HG03097 (cell line): ENCODE measurements around the gene RASSF6.
"Not testable (repeated sequence)": the region's sequence is repeated elsewhere in the genome, so short reads cannot be mapped to it uniquely, and the experiment has no call there.

ENCODE experiments used
- ATAC-seq: cut with Tn5 transposase; IDR thresholded peaks from one replicate; pipeline ENCODE4 v1.9.1; 2021; ENCODE audit not compliant: unreplicated experiment, low FRiP score

RASSF6 gene

DNA sequence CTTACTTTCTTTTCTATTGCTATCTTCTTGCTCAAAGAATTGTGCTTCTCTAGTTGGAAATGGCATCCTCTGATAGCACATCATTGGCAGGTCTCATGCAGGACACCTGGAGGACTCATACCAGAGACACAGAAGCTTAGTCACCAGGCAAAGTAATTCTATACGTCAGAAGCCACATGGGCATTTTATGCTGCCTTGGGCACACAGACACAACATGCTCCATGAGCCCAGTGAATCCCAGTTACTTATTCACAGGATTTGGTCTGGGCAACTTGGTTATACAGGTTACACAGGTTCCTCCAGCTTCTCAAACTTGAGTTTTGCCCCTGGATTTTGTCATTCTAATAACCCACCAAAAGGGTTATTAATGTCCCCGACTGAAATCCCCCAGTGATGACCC is 7.1 kb downstream of the RASSF6 start:
- no peak for ATAC-seq

DNA sequence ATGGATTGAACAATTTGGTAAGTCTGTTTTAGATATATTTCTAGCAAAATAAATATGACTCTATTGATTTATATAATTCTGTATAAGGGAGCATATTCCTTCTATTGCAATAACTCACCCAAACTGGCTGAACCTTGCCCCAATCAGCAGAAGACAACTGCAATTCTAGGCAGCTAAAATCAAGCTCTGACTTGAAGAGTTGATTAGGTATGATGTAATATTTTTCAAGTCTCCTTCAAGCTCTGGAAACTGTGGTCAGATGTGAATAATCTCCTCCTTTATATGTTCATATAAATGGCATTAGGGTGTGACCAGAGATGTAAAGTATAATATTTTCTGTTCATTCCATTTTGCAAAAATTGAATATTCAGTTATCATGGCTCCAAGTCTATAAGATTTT is 8.2 kb downstream of the RASSF6 start:
- ATAC-seq = no peak

DNA sequence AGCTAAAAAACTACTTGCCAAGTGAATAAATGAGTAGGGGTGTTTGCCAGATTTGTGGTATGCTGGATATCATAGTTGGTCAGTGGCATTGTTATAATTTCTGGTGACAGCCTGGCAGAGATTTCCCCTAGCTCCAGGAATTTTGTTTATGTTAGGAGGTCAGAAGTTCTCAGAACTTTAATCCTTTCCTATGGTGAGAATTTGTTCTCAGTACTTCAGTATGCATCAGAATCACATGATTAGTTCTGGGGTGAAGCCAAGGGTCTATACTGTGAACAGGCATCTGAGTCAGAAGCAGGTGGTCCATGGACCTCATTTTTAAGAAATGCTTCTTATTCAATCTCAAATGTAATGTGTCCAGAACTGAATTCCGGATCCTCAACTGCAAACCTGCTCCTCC is 10.5 kb downstream of the RASSF6 start:
- no peak for ATAC-seq

DNA sequence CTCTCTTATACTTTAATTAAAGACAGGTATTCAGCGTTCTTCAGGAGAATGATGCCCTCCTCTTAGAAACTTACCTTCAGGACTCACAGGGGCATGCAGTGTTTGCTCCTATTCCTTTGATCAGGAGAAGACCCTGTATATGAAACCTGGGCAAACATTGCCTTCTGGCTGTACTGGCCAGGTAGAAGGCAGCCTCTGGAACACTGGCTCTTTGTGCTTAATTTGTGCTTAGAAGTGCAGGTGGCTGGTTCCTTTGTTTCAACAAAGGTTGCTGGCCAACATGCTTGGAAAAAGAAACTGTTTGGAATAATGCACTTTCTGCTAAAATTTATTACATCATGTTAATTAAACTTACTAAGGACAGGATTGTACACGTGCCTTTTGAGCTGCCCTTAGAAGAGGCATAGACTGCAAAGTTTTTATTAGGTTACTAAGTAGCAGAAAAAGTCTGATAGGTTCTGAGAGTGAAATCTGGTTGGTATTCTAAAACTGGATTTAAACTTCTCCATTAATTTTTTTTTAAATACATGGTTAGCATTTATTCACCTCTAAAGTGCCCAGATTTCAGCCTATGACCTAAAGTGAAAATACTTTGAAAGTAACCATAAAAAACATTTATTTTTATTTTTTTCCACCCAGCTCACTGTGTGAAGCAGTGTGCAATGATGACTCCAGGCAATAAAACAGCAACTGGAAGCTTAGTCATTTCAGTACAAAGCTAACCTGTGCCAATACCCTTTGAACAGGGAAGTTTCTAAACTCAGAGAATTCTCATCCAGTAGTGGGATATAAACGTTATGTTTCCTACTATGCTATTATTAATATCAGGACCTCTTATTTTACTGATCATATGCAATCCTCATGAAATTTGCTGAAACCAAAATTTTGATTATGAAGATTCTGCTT is 11.3 kb downstream of the RASSF6 start:
- ATAC-seq = no peak

DNA sequence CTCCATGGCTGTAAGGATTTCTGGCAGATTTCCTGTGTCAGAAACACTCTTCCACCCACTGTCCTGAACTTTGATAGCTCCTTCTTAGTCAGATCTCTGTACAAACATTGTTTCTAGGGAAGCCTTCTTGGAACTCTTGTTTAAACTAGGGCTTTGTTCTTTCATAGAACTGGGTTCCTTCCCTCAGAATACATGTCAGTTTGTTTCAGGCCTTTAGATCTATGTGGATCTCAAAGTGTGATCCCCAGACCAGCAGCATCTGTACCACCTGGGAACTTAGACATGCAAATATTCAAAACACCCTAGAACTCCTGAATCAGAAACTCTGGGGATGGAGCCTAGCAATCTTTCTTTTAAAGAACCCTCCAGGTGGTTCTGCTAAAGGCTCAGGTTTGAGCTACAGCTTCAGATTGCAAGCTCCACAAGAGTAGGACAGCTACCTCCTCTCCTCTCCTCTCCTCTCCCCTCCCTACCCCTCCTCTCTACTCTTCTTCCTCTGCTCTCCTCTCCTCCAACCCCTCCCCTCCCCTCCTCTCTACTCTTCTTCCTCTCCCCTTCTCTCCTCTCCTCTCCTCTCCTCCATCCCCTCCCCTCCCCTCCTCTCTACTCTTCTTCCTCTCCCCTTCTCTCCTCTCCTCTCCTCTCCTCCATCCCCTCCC is 12.7 kb downstream of the RASSF6 start:
- ATAC-seq = no peak

DNA sequence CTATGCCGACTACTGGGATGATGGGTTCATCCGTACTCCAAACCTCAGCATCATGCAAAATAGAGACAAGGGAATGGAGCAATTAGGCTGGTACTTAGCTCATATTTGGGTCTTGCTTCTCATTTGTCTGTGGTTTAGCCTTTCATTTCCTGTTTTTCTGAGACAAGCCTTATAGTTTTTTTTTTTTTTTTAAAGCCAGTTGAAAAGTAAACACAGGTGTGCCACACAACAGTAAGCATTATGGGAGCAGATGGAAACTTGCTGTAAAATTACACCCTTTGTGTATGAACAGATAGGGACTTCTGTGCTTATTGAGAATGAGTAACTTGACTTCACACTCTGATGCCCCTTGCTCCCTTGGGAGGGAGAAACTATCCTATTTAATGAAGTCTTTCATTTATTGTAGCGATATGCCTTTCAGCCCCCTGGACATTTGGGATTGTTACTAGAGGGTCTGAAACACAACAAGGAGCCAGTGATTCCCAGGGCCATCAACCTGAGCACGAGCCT is 13.7 kb downstream of the RASSF6 start:
- peak; percentile 87 for ATAC-seq

DNA sequence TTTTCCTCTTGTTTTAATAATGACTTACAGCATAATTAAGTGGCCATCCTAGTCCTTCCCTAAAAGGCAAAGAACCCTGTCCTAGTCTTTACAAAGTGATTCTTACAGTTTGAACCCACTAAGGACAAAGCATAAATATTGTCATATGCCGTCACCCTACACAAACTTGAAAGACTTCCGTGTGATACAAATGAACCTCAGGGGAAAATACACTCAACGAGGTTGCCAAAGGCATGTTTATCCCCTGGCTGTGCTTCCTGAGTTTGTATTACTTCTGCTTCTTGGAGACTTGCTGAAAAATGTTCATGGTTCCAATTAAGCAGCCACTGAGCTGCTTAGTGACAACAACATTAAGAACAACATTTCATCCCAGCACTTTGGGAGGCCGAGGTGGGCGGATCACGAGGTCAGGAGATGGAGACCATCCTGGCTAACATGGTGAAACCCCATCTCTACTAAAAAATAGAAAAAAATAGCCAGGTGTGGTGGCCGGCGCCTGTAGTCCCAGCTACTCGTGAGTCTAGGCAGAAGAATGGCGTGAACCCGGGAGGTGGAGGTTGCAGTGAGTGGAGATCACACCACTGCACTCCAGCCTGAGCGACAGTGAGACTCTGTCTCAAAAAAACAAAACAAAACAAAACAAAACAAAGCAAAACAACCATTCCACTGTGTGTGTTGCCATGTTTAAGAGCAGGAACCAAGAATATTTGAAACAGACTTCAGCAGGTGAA is 16.2 kb downstream of the RASSF6 start:
- no peak for ATAC-seq

DNA sequence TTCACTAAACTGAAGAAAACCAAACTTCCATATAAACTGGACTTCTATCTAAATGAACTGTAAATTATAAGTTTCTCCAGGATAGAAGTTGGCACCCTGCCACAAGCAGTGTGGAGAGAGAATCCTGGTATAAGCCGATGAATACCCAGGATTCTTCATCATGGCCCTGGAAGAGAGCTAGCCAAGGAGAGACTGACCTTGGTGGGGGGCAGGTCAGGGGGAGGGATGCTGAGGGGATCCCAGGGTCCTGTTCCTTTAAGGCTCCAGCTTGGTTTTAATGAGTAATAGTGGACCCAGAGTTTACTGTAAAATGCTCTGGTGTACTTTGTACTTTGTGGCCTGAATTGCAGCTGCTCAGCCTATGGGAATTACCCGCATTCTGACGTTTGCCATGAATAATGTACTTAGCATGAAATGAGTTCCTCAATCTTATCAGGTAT is 16.9 kb downstream of the RASSF6 start:
- ATAC-seq = no peak

DNA sequence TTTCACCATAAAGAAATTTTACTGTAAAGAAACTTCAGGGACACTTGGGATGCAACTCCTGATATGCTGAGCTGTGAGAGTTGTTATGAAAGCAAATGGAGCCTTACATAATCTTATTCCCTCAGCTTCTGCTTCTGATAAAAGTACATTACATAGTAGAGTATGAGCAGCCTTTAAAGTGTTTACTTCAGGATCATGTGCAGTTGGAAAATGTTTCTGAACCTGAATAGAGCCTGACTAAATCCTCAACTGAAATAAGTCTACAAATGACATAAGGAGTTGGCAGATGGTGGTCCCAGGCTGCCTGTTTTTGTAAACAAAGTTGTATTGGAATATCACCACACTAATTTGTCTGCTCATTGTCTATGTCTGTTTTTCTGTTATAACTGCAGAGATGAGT is 19.3 kb downstream of the RASSF6 start:
- ATAC-seq = no peak

DNA sequence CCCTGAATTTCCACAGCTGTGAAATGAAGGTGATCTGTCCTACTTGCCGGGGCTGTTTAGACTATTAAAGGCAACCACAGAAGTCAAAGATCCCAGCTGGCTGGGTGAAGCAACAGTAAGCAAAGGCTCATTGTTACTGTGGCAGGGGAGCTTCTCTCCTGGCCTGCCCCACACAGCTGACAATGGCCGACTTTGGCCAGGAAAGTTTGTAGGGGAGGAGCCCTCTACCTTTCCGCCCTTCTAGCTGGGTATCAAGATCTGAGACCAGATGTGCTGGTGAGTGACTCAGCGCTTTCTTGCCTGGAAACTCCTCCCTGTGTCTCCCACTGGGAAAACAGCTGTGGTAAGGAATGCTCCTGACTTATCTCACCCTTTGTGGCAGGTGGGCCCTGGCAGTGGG is 21.1 kb downstream of the RASSF6 start:
- ATAC-seq = no peak

DNA sequence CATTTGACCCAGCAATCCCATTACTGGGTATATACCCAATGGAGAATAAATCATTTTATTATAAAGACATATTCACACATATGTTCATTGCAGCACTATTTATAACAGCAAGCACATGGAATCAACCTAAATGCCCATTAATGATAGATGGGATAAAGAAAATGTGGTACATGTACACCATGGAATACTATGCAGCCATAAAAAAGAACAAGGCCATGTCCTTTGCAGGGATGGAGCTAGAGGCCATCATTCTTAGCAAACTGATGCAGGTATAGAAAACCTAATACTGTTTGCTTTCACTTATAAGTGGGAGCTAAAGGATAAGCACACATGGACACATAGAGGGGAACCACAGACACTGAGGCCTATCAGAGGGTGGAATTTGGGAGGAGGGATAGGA is 22.6 kb downstream of the RASSF6 start:
- ATAC-seq = no peak

DNA sequence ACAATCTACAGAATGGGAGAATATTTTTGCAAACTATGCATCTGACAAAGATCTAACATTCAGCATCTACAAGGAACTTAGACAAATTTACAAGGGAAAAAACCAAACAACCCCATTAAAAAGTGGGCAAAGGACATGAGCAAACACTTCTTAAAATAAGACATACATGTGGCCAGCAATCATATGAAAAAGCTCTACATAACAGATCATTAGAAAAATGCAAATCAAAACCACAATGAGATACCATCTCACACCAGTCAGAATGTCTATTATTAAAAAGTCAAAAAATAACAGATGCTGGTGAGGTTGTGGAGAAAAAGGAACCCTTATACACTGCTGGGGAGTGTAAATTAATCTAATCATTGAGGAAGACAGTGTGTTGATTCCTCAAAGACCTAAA is 23.1 kb downstream of the RASSF6 start:
- ATAC-seq = not testable (repeated sequence)

DNA sequence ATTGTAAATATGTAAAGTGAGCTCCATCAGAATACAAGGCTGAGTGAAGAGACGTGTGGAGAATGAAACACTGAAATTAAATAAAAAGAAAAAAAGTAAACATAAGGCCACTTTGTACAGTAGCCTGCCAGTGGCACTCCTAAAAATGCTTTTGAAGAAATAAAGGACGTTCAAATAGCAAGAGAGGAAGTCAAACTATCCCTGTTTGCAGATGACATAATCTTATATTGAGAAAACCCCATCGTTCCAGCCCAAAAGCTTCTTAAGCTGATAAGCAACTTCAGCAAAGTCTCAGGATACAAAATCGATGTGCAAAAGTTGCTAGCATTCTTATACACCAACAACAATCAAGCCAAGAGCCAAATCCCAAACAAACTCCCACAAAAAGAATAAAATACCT is 24.2 kb downstream of the RASSF6 start:
- no peak for ATAC-seq

DNA sequence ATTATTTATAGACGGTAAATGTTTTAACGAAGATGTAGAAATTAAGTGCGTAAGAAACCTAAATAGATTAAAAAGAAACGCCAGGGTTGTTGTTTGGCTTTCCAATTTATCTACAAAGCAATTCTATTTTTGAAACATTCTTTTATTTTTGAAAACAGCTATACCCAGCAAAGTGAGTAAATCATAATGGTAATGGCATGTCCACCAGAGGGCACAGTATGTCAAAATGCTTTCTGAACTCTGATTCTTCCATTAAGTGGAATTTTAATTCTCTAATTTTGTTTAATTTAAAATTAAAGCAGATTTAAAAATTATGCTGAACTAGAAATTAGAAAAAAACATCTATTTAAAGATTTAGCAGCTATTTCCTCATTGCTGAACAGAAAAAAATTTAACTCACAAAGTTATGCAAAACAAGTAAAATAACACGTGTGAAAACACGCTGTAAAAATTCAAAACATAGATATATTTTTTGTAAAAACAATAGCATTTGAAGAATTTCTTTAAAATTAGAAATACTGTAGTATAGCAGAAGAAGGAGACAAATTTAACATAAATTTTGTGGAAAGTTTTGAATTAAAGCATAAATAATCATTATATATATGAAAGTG is 26.5 kb downstream of the RASSF6 start:
- no peak for ATAC-seq

DNA sequence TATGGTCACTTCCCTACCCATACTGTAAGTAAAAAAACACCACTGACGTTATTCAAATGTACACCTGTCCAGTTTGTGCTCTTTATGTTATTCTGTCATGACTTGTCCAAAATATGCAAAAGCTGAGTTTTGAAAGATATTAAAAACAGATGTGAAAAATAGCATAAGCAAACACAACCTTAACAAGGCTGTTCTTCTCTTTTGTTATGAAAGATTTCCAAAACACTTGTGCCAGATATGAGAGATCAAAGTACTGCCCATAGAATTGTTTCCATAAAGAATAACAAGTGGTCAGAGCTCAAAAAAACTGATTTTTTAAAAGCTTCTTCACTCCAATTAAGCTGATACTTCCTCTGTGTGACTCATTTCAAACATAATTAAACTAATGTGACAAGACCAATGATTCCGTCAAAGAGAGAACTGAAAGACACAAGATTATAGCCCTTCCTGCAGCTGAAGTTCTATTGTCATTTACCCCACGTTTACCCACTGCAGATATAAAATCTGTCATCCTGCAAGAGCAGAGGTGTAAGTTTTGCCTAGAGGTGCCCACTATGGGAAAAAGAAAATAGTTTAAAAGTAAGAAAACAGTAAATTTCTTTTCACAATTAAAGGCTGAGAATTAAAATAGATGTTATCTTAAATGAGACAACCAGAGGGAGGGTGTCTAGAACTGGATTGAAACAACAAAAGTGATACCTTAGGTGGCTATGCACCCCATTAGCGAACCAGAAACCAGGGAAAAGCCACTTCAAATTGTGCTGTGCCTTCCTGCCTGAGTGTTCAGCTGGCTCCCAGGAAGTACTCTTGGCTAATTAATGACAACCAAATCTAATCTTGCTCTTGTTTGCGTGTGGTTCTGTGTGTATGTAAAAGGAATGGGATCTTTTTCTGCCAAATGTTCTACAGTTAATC is 30.1 kb downstream of the RASSF6 start:
- ATAC-seq = peak; percentile 90

DNA sequence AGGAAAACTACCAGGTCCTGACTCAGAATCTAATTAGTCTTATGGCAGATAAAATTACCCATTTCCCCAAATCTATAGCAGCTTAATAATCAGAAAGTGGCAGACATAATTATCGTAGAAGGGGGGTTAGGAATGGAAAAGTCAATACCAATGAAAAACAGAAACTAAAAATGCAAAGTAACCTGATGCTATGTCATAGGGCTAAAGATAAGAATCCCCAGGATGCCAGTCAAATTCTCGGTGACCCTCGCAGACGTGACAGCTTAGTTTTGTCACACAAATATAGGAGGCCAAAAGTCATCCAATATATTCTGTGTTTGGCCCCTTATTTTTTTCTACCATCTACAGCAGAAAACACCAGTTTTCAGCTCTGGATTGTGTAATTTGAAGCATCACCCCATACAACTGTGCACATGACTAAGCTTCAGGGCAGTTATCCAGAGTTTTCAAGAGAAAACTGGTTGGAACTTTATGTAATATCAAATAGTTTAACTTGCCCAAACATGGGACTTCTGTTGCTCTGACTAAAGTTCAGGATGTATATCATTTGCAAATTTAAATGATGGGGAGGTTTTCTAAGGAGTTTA is 30.9 kb downstream of the RASSF6 start:
- peak; percentile 25 for ATAC-seq

DNA sequence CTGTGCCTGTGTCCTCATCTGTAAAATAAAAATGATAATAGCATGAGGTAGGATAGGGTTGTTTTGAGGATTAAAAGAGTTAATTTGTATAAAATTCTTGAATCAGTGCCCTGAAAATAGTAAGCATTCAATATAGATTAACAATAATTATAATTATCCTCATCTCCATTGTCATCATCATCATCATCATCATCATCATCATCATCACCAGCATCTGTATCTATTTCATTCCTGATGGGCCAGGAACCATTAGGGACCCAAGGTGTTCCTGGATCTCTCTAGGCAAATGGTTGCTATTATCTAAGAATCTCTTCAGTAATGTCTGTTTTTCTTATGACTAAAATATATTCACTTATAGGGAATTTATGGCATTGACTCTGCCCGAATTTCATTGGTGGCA is 31.6 kb downstream of the RASSF6 start:
- no peak for ATAC-seq

DNA sequence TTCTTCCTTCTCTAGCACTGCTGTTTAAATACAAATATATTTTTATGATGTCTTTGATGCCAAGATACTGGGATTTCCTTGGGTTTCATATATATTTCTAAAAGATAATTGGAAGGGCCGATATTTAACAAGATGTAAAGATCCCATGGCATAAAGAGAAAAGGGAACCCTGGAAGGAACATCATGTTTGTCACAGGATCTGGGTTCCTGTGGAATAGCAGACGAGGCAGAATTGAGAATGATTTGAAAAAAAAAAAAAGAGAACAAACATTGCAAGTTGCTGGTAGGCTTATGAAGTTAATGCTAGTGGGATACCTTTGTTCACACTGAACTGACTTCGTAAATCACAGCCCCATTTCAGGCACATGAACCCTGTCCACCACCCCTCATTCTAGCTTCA is 33.6 kb downstream of the RASSF6 start:
- no peak for ATAC-seq

DNA sequence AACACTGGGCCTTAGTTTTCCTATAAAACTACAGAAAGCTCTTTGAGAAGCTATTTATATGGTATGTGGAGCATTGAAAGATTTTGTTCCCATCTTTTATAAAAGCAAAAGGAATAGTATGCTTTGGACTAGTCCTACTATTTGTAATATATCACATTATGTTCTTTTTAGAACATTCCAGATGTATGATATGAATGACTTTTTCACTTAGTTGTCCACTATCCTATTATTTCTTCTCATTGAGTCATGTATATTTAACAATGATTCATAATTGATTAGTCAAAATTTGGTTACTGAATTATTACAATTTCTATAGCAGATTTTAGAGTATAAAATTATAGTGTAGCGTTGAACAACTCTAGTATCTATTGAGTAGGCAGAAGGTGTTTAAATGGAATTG is 34.2 kb downstream of the RASSF6 start:
- no peak for ATAC-seq
